ENCODE data around the gene RRP36.
"Not testable (repeated sequence)": the region's sequence is repeated elsewhere in the genome, so short reads cannot be mapped to it uniquely, and the experiment has no call there.

The RRP36 gene

GRCh38 chr6:43037706-43038105 is 16.3 kb downstream of the RRP36 start:
- no peak for DNase-seq (ENCODE audit: low read depth)

GRCh38 chr6:43038727-43039126 is 17.3 kb downstream of the RRP36 start:
- no peak for DNase-seq (ENCODE audit: low read depth)

GRCh38 chr6:43040542-43041257 is 19.3 kb downstream of the RRP36 start:
- DNase-seq (ENCODE audit: low read depth): no peak

GRCh38 chr6:43041475-43041874 is 20.1 kb downstream of the RRP36 start:
- not testable (repeated sequence) for DNase-seq (ENCODE audit: low read depth)

- DNase-seq (ENCODE audit: low read depth): no peak
These were observed 21.9 kb downstream of the RRP36 start for GRCh38 chr6:43043310-43043709.

- no peak for DNase-seq (ENCODE audit: low read depth)
These were observed 24.0 kb downstream of the RRP36 start for GRCh38 chr6:43045371-43045930.

GRCh38 chr6:43047998-43048397 is 26.6 kb downstream of the RRP36 start:
- no peak for DNase-seq (ENCODE audit: low read depth)

- DNase-seq (ENCODE audit: low read depth): no peak
These were observed 29.6 kb downstream of the RRP36 start for GRCh38 chr6:43050981-43051380.

- no peak for DNase-seq (ENCODE audit: low read depth)
These were observed 30.9 kb downstream of the RRP36 start for GRCh38 chr6:43052225-43052841.

GRCh38 chr6:43052842-43053544 is 31.6 kb downstream of the RRP36 start:
- peak; percentile 44 for DNase-seq (ENCODE audit: low read depth)

GRCh38 chr6:43053545-43054205 is 32.3 kb downstream of the RRP36 start, which contains the start of gene CUL7:
TSS of gene CUL7 (minus strand) at chr6:43053851. CDS start at chr6:43052788, 1,063 bp downstream.
- peak; percentile 92 for DNase-seq (ENCODE audit: low read depth)

- no peak for DNase-seq (ENCODE audit: low read depth)
These were observed 33.0 kb downstream of the RRP36 start for GRCh38 chr6:43054206-43054943.

- DNase-seq (ENCODE audit: low read depth): no peak
These were observed 34.5 kb downstream of the RRP36 start for GRCh38 chr6:43055966-43056365.

- no peak for DNase-seq (ENCODE audit: low read depth)
These were observed 37.1 kb downstream of the RRP36 start for GRCh38 chr6:43058531-43058930.

GRCh38 chr6:43059168-43060033 is 38.0 kb downstream of the RRP36 start, which contains the start of the genes KLC4 and MRPL2:
TSS of gene KLC4 (plus strand) at chr6:43059631. CDS start at chr6:43061336, 1,705 bp downstream.
TSS of gene MRPL2 (minus strand) at chr6:43059434. CDS start at chr6:43059381, 53 bp downstream.
- DNase-seq (ENCODE audit: low read depth): peak; percentile 99

- DNase-seq (ENCODE audit: low read depth): peak; percentile 17
These were observed 38.8 kb downstream of the RRP36 start for GRCh38 chr6:43060034-43060754.

- DNase-seq (ENCODE audit: low read depth): no peak
These were observed 39.6 kb downstream of the RRP36 start for GRCh38 chr6:43060755-43061633.

GRCh38 chr6:43061861-43062260 is 40.4 kb downstream of the RRP36 start:
- DNase-seq (ENCODE audit: low read depth): peak; percentile 32

- DNase-seq (ENCODE audit: low read depth): no peak
These were observed 41.4 kb downstream of the RRP36 start for GRCh38 chr6:43062818-43063217.

Data from iris pigment epithelial cell (primary cell).